ENCODE results near the gene PRCP. TPM values are rescaled to one million over a fixed set of nuclear protein-coding genes. Genes with fewer than 3 reads are reported as not detected.
"Not testable (repeated sequence)": the region's sequence is repeated elsewhere in the genome, so short reads cannot be mapped to it uniquely, and the experiment has no call there.

Gene PRCP
- total RNA-seq, 1 donor from 2014 or later, result 77.5 TPM

DNA sequence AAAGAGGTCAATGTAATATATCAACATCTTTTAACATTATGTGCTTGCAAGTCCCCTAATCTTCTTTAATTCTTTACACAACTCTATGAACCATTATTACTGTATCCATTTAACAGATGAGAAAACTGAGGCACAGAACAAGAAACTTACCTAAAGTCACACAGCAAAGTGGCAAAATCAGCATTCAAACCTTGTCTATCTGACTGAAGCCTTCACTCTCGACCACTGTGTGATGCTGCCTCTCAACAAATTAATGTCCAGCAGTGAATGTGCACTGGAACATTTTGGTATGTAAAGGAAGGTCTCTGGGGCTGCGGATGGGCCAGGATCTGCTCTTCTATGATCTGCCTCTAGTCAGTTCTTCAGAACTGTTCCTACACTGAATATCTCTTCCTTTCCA, 42.1 kb downstream of the PRCP start:
- no peak overlapping the region for H3K27ac Mint-ChIP-seq
- no peaks in the 10 kb centered on the region for H3K4me1 Mint-ChIP-seq (ENCODE audit: unreplicated experiment)
- H3K36me3 Mint-ChIP-seq, result peaks cover 11% of the 10 kb centered on the region
- no peak overlapping the region for H3K4me3 Mint-ChIP-seq
- TF ChIP-seq, protein P1, sequence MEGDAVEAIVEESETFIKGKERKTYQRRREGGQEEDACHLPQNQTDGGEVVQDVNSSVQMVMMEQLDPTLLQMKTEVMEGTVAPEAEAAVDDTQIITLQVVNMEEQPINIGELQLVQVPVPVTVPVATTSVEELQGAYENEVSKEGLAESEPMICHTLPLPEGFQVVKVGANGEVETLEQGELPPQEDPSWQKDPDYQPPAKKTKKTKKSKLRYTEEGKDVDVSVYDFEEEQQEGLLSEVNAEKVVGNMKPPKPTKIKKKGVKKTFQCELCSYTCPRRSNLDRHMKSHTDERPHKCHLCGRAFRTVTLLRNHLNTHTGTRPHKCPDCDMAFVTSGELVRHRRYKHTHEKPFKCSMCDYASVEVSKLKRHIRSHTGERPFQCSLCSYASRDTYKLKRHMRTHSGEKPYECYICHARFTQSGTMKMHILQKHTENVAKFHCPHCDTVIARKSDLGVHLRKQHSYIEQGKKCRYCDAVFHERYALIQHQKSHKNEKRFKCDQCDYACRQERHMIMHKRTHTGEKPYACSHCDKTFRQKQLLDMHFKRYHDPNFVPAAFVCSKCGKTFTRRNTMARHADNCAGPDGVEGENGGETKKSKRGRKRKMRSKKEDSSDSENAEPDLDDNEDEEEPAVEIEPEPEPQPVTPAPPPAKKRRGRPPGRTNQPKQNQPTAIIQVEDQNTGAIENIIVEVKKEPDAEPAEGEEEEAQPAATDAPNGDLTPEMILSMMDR (conservative IDR thresholded peaks at IDR 0.05), result no peak
- no peak for DNase-seq (ENCODE audit: extremely low spot score, unreplicated experiment)
- no peaks in the 10 kb centered on the region for H3K9me3 Mint-ChIP-seq
- H3K27me3 Mint-ChIP-seq, result no peaks in the 10 kb centered on the region

DNA sequence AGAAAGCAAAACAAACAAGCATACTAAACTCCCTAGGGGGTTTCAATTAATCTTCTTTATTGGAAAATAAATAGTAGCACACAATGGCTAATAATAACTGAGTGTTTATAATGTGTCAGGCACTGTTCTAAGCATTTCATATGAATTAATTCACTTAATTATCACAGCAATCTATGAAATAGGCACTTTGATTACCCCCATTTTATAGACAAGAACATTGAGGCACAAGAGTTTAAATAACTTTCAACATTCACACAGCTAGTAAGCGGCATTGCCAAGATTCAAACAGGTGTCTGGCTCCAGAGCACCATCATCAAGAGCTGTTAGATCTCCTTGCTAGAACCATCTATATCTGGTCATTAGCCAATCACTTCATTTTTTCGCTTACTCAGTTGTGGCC, 43.1 kb downstream of the PRCP start:
- no peak overlapping the region for H3K4me3 Mint-ChIP-seq
- peaks cover 11% of the 10 kb centered on the region for H3K36me3 Mint-ChIP-seq
- no peak overlapping the region for H3K27ac Mint-ChIP-seq
- no peak for DNase-seq (ENCODE audit: extremely low spot score, unreplicated experiment)
- no peaks in the 10 kb centered on the region for H3K9me3 Mint-ChIP-seq
- H3K4me1 Mint-ChIP-seq (ENCODE audit: unreplicated experiment), result no peaks in the 10 kb centered on the region
- H3K27me3 Mint-ChIP-seq, result no peaks in the 10 kb centered on the region
- TF ChIP-seq, protein P1 (conservative IDR thresholded peaks at IDR 0.05), result no peak

DNA sequence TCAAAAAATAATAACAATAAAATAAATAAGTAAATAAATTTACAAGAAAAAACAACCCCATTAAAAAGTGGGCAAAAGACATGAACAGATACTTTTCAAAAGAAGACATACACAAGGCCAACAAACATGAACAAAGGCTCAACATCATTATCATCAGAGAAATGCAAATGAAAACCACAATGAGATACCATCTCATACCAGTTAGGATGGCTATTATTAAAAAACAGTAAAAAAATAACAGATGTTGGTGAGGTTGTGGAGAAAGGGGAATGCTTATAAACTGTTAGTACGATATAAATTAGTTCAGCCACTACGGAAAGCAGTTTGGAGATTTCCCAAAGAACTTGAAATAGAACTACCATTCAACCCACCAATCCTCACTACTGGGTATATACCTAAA, 44.6 kb downstream of the PRCP start:
- H3K27me3 Mint-ChIP-seq, result no peaks in the 10 kb centered on the region
- no peaks in the 10 kb centered on the region for H3K4me1 Mint-ChIP-seq (ENCODE audit: unreplicated experiment)
- H3K36me3 Mint-ChIP-seq, result peaks cover 11% of the 10 kb centered on the region
- TF ChIP-seq, protein P1 (conservative IDR thresholded peaks at IDR 0.05), result no peak
- no peaks in the 10 kb centered on the region for H3K9me3 Mint-ChIP-seq
- DNase-seq (ENCODE audit: extremely low spot score, unreplicated experiment), result no peak
- no peak overlapping the region for H3K4me3 Mint-ChIP-seq
- H3K27ac Mint-ChIP-seq, result no peak overlapping the region

DNA sequence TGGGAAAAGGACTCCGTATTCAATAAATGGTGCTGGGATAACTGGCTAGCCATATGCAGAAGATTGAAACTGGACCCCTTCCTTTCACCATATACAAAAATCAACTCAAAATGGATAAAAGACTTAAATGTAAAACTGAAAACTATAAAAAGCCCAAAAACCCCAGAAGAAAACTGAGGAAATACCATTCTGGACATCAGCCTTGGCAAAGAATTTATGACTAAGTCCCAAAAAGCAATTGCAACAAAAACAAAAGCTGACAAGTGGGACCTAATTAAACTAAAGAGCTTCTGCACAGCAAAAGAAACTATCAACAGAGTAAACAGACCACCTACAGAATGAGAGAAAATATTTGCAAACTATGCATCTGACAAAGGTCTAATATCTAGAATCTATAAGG, 45.3 kb downstream of the PRCP start:
- not testable (repeated sequence) for H3K4me1 Mint-ChIP-seq (ENCODE audit: unreplicated experiment); DNase-seq (ENCODE audit: extremely low spot score, unreplicated experiment); H3K27me3 Mint-ChIP-seq; H3K4me3 Mint-ChIP-seq; H3K27ac Mint-ChIP-seq; H3K9me3 Mint-ChIP-seq
- H3K36me3 Mint-ChIP-seq, result peaks cover 11% of the 10 kb centered on the region

DNA sequence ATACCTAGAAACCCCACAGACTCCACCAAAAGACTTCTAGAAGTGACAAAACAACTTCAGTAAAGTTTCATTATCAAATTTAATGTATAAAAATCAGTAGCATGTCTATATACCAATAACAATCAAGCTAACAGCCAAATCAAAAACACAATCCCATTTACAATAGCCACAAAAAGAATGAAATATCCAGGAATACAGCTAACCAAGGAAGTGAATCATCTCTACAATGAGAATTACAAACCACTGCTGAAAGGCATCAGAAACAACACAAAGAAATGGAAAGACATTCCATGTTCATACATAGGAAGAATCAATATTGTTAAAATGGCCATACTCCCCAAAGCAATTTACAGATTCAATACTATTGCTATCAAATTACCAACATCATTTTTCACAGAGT, 46.0 kb downstream of the PRCP start:
- Mint-ChIP-seq H3K27ac (no peak overlapping the region), H3K9me3 (no peaks in the 10 kb centered on the region), H3K27me3 (no peaks in the 10 kb centered on the region), H3K4me3 (no peak overlapping the region), H3K4me1 (ENCODE audit: unreplicated experiment) (no peaks in the 10 kb centered on the region), H3K36me3 (peaks cover 11% of the 10 kb centered on the region)
- DNase-seq (ENCODE audit: extremely low spot score, unreplicated experiment), result no peak
- TF ChIP-seq, protein P1 (conservative IDR thresholded peaks at IDR 0.05), result no peak

DNA sequence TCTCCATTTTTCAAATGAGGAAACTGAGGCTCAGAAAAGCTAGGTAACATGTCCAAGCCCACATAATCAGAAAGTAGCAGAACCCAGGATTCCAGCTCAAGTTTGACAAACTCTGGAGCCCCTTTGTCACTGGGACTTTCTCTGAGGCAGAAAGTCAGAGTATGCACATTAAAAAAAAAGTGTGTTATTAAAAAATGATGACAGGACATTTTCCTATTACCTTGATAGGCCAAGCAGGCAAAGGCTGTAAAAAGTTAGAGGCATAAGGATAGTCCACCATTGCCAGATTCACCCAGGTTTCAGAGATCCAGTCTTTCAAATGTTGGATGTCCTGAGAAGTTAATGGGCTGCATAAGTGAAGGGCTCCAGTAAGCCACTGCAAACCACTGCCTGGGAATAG, 51.4 kb downstream of the PRCP start:
- Mint-ChIP-seq H3K9me3 (no peaks in the 10 kb centered on the region), H3K4me1 (ENCODE audit: unreplicated experiment) (peaks cover 9% of the 10 kb centered on the region), H3K36me3 (peaks cover 3% of the 10 kb centered on the region), H3K27me3 (no peaks in the 10 kb centered on the region), H3K27ac (no peak overlapping the region), H3K4me3 (no peak overlapping the region)
- TF ChIP-seq, protein P1 (conservative IDR thresholded peaks at IDR 0.05), result no peak
- DNase-seq (ENCODE audit: extremely low spot score, unreplicated experiment), result no peak

All from type B pancreatic cell (in vitro differentiated cells).